Aorta (tissue), 5 donors: ENCODE results near the gene KIAA1217. TPM values are rescaled to one million over a fixed set of nuclear protein-coding genes. Genes with fewer than 3 reads are reported as not detected.
A peak's percentile ranks its signal among the peaks of the same experiment; 100 is the strongest.

ENCODE experiments used
- ATAC-seq: fragments of 200-7000 bp; cut with Tn5 transposase; one replicate; pipeline ENCODE4 v1.9.1; 2022; ENCODE audit warnings: moderate library complexity; ENCODE audit not compliant: low FRiP score
- DNase-seq, 2 donors: peaks; one replicate each; pipeline ENCODE4 v3.0.0-alpha.2; 2020
- H3K27ac ChIP-seq, 2 donors: one replicate each; pipeline ENCODE4 v1.5.1; 2013; ENCODE audit warnings: low read length in 2 of 2, mild to moderate bottlenecking in 2 of 2, moderate library complexity in 2 of 2, control low read depth in 1 of 2, inconsistent platforms in 1 of 2, low read depth in 1 of 2
- H3K27me3 ChIP-seq, 2 donors: one replicate each; pipeline ENCODE4 v1.6.1; 2013; ENCODE audit warnings: control low read depth in 1 of 2, low read length in 1 of 2, mild to moderate bottlenecking in 1 of 2, moderate library complexity in 1 of 2; ENCODE audit not compliant: insufficient read depth in 2 of 2, control insufficient read depth in 1 of 2
- H3K36me3 ChIP-seq, 2 donors: one replicate each; pipeline ENCODE4 v1.6.1; 2013; ENCODE audit warnings: control low read depth in 1 of 2, low read length in 1 of 2, mild to moderate bottlenecking in 1 of 2; ENCODE audit not compliant: insufficient read depth in 2 of 2, control insufficient read depth in 1 of 2
- H3K4me1 ChIP-seq, 2 donors: one replicate each; pipeline ENCODE4 v1.6.1; 2013; ENCODE audit warnings: low read length in 2 of 2, control low read depth in 1 of 2, mild to moderate bottlenecking in 1 of 2, moderate library complexity in 1 of 2; ENCODE audit not compliant: insufficient read depth in 2 of 2, control insufficient read depth in 1 of 2
- H3K4me3 ChIP-seq, 2 donors: one replicate each; pipeline ENCODE4 v1.5.1; 2013; ENCODE audit warnings: low read length in 2 of 2, control low read depth in 1 of 2, mild to moderate bottlenecking in 1 of 2
- H3K9me3 ChIP-seq: one replicate; pipeline ENCODE4 v1.6.1; 2013; ENCODE audit warnings: mild to moderate bottlenecking, low read length; ENCODE audit not compliant: control insufficient read depth
- WGBS, 2 donors: extraction: QIAGEN DNeasy Blood & Tissue Kit; methylation state at CpG; one replicate each; pipeline ENCODE4 v1.1.7; 2013; 5-methylcytosine and 5-hydroxymethylcytosine counted together
- intact Hi-C, 2 donors: fragments of 100-400 bp; cut with DNase I; formaldehyde crosslinking; loops; one replicate each; pipeline versions ENCODE4 v1.14.2 to v1.15.0; 2022
- long read RNA-seq, 2 donors: library from polyadenylated mRNA; unstranded; transcript quantifications; one replicate each; pipeline ENCODE4 v2.0.0, GENCODE V29; 2020 to 2021
- polyA plus RNA-seq, 2 donors: library from polyadenylated mRNA; stranded (reverse); fragments of 200-250 nt; gene quantifications; one replicate each; pipeline ENCODE4 v1.2.3, GENCODE V29; 2013
- total RNA-seq, 2 donors: library from RNA; stranded (reverse); fragmentation: NEBNext Ultra II Directional; extraction: Animal tissue kit (Norgen Biotek cat#: 25700); gene quantifications; one replicate each; pipeline ENCODE4 v1.2.1, GENCODE V29; 2021
- donor health status: healthy with polysubstance abuse.
- donor health status: Bipolar disorder and iron deficiency.
- donor health status: DM: no; HTN: no; CAD: no.
- donor health status: DM: no; HTN: no; CAD: no.
- donor health status: DM: yes; HTN: yes; CAD: no.

Gene KIAA1217, protein sequence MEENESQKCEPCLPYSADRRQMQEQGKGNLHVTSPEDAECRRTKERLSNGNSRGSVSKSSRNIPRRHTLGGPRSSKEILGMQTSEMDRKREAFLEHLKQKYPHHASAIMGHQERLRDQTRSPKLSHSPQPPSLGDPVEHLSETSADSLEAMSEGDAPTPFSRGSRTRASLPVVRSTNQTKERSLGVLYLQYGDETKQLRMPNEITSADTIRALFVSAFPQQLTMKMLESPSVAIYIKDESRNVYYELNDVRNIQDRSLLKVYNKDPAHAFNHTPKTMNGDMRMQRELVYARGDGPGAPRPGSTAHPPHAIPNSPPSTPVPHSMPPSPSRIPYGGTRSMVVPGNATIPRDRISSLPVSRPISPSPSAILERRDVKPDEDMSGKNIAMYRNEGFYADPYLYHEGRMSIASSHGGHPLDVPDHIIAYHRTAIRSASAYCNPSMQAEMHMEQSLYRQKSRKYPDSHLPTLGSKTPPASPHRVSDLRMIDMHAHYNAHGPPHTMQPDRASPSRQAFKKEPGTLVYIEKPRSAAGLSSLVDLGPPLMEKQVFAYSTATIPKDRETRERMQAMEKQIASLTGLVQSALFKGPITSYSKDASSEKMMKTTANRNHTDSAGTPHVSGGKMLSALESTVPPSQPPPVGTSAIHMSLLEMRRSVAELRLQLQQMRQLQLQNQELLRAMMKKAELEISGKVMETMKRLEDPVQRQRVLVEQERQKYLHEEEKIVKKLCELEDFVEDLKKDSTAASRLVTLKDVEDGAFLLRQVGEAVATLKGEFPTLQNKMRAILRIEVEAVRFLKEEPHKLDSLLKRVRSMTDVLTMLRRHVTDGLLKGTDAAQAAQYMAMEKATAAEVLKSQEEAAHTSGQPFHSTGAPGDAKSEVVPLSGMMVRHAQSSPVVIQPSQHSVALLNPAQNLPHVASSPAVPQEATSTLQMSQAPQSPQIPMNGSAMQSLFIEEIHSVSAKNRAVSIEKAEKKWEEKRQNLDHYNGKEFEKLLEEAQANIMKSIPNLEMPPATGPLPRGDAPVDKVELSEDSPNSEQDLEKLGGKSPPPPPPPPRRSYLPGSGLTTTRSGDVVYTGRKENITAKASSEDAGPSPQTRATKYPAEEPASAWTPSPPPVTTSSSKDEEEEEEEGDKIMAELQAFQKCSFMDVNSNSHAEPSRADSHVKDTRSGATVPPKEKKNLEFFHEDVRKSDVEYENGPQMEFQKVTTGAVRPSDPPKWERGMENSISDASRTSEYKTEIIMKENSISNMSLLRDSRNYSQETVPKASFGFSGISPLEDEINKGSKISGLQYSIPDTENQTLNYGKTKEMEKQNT (N-terminal part only)
- total RNA-seq (10 to 100 TPM; 15.9 to 18.3 TPM), polyA plus RNA-seq (1 to 10 TPM; 2.5 to 6.3 TPM)
- long read RNA-seq, donor 1, partial matches to known transcripts, result 4 of 18 reads
- long read RNA-seq, donor 1, other reads (novel, unspliced or antisense), result 14 of 18 reads
- long read RNA-seq, donor 2, partial matches to known transcripts, result 1 of 17 reads
- long read RNA-seq, donor 2, other reads (novel, unspliced or antisense), result 16 of 17 reads

DNA sequence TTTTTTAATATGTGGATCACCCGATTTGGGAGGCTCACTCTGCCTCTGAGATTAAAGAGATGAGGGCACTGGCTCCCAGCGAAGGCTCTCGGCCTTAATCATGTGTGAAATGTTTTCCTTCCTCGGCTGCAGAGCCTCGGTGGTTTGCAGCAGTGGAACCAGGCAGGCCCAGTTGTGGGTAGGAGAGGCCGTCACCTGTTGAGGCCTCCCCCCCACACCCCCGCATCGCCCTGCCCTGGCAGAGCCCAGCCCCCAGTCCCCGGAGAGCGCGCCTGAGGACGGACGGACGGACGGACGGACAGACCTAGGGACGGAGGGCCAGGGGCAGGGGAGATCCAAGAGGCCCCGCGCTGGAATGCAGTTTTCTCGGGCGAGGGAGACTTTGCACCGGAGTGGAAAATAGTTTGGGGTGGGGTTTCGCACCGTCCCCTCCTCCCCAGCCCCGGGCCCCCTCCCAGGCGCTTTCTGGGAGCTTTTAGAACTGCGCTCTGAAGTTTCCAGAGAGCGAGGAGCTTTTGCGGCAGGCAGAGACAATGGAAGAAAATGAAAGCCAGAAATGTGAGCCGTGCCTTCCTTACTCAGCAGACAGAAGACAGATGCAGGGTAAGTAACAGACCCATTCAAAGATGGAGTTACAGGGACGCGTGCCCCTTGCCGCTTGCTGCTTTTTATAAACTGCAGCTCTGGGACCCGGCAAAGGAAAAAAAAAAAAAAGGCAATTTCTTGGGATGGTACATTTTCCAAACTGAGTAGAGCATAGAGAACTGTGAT lies at the start of gene KIAA1217:
KIAA1217 (plus strand) TSS at position 478 of the 771 bp plus-strand sequence; CDS start at position 534, 56 bp downstream.
- H3K36me3 ChIP-seq, result no peaks in the 10 kb centered on the region
- peaks cover 0 to 8% of the 10 kb centered on the region in 2 donors for H3K4me1 ChIP-seq
- peak within 1 kb of the TSS; percentile 5 to 39 for H3K27ac ChIP-seq
- WGBS, 2 donors, result 1% methylated on average over 34 of the region's 34 CpGs
- intact Hi-C loops, result loop anchor here in 1 of 2 donors (5.0 kb wide), 1 partner anchor 153 kb away; no protein-coding TSS in a partner anchor
- no peaks in the 10 kb centered on the region for H3K9me3 ChIP-seq
- ATAC-seq (peak; percentile 72), DNase-seq (peak; percentile 51 to 78)
- H3K27me3 ChIP-seq, result no peaks in the 10 kb centered on the region
- H3K4me3 ChIP-seq, result peak within 1 kb of the TSS; percentile 81 to 93

DNA sequence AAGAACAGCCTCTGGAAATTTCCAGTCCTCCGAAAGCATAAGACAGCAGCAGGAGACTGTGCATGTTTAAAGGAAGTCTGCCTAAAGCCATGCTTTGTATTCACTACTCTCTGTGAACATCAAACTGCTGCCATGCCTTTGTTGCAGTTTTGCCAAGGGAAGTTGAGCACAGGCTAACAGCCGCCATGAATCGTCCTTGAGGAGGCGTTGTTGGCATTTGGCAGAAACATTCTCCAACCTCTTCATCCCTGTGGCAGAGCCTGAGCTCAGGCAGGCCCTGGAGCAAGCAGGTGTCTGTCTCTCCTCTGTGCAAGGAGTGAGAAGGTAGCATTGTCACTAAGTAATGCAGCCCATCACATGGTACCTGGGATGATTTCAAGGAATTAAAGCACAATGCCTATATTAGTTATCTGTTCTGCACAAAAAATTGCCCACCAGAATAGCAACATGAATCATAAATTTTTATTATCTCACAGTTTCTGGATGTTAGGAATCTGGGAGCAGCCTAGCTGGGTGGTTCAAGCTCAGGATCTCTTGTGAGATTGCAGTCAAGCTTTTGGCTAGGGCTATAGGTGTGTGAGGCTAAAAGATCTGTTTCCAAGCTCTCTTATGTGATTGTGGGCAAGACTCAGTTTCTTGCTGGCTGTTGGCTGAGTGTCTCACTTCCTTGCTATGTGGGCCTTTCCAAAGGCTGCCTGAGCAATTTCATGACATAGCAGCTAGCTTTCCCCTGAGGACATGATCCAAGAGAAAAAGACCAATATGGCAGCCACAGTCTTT lies 46.5 kb upstream of the KIAA1217 start:
- Histone ChIP-seq H3K4me1 (no peaks in the 10 kb centered on the region), H3K4me3 (no peak overlapping the region), H3K9me3 (peaks cover 6% of the 10 kb centered on the region), H3K36me3 (no peaks in the 10 kb centered on the region), H3K27ac (no peak overlapping the region), H3K27me3 (peaks cover 0 to 2% of the 10 kb centered on the region in 2 donors)
- ATAC-seq (no peak), DNase-seq (no peak)
- WGBS, 2 donors, result 39 to 41% methylated on average over 4 of the region's 4 CpGs
- intact Hi-C loops, result no loop called here

GRCh38 chr10:24163485-24163884 lies 45.5 kb upstream of the KIAA1217 start:
- no peak for DNase-seq
- intact Hi-C loops, result no loop called here
- Histone ChIP-seq H3K27me3 (no peaks in the 10 kb centered on the region), H3K4me3 (no peak overlapping the region), H3K27ac (no peak overlapping the region), H3K9me3 (peaks cover 2% of the 10 kb centered on the region), H3K4me1 (no peaks in the 10 kb centered on the region), H3K36me3 (no peaks in the 10 kb centered on the region)
- 98% methylated on average over 2 of the region's 2 CpGs for WGBS, 2 donors
- no peak for ATAC-seq

DNA sequence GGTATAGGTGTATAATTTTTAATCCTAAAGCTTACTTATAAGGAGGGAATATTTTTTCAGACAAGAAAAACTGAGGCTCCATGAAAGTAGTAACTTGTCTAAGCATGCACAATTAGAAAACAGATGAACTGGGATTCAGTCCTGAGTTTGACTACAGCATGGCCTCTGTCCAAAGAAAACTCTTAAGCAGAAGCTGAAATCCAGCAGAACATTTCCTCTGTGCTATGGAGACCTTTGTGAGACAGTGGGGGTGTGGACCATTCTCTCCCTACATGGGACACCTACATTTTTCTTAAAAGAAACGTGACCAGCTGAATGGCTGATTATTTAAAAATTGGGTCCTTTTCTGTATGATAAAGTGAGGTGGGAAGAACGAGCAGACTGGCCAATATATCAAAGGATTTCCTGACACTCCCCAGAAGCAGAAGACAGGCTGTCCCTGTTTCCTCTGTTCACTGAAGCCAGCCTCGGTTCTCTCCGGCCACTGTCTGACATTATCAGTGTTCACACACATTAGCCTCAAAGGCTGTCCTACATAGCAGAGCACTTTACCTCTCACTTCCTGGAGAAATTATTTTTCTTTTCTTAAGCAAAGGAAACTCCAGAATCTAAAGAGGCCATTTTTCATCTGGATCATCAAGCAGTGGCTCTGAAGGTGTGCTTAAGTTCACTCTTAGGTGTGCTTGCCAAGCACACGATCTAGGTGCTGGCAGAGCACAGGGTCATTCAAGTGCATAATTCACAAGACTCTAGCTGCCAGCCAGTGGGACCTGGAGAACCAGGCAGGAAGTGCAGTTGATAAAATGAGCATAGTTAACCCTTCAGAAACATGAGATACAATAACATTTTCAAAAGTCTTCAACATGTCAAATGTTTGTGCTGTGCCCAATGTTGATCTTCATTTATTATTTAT lies 40.4 kb upstream of the KIAA1217 start:
- 5 to 8% methylated on average over 5 of the region's 5 CpGs for WGBS, 2 donors

GRCh38 chr10:24170199-24170598 lies 38.7 kb upstream of the KIAA1217 start:
- no peaks in the 10 kb centered on the region for H3K4me1 ChIP-seq
- ATAC-seq, result no peak
- no peak overlapping the region for H3K27ac ChIP-seq
- H3K27me3 ChIP-seq, result no peaks in the 10 kb centered on the region
- intact Hi-C loops, result no loop called here
- H3K9me3 ChIP-seq, result no peaks in the 10 kb centered on the region
- no peak for DNase-seq
- no peak overlapping the region for H3K4me3 ChIP-seq
- 83 to 87% methylated on average over 5 of the region's 5 CpGs for WGBS, 2 donors
- H3K36me3 ChIP-seq, result no peaks in the 10 kb centered on the region

More for the DNA sequence above, 40.4 kb upstream of the KIAA1217 start:
- H3K9me3 ChIP-seq, result no peaks in the 10 kb centered on the region
- no peak for ATAC-seq
- no peak overlapping the region for H3K27ac ChIP-seq
- intact Hi-C loops, result no loop called here
- no peak for DNase-seq
- no peaks in the 10 kb centered on the region for H3K27me3 ChIP-seq
- H3K4me1 ChIP-seq, result no peaks in the 10 kb centered on the region
- H3K36me3 ChIP-seq, result no peaks in the 10 kb centered on the region
- H3K4me3 ChIP-seq, result no peak overlapping the region

DNA sequence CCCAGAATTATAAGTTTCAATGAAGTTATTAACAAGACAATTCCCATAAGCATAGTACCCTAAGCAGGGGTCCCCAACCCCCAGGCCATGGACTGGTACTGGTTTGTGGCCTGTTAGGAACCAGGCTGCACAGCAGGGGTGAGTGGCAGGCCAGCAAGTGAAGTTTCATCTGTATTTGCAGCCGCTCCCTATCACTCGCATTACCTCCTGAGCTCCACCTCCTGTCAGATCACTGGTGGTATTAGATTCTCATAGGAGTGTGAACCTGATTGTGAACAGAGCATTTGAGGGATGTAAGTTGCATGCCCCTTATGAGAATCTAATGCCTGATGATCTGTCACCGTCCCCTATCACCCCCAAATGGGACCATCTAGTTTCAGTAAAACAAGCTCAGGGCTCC lies 36.0 kb upstream of the KIAA1217 start:
- Histone ChIP-seq H3K4me3 (no peak overlapping the region), H3K27me3 (no peaks in the 10 kb centered on the region), H3K9me3 (peaks cover 7% of the 10 kb centered on the region), H3K27ac (no peak overlapping the region), H3K4me1 (no peaks in the 10 kb centered on the region), H3K36me3 (no peaks in the 10 kb centered on the region)
- 94 to 95% methylated on average over 3 of the region's 3 CpGs for WGBS, 2 donors
- DNase-seq (no peak), ATAC-seq (no peak)
- intact Hi-C loops, result no loop called here
